GM18502 (cell line): ENCODE measurements around the gene ABCA4.

Experiments
- ATAC-seq: cut with Tn5 transposase; IDR thresholded peaks from one replicate; pipeline ENCODE4 v1.9.1; 2021; ENCODE audit warnings: mild to moderate bottlenecking; ENCODE audit not compliant: unreplicated experiment, poor library complexity

The ABCA4 gene

DNA sequence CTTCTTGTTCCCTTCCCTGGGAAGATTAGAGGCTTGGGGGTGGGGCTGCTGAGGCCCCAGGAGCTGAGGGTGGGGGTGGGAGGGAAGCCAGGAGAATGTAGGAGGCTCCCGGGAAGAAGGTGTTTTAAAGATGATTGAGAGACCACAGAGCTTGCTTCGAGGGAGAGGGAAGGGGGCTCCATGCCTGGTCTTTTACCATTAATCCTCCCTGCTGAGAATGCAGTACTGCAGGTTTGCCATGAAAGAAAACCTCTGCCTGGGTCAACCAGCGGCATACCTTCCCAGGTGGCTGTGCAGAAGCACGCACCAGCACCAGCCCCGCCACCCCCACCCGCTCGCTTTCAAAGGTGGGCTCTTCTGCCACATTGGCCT, 15.4 kb downstream of the ABCA4 start:
- no peak for ATAC-seq

DNA sequence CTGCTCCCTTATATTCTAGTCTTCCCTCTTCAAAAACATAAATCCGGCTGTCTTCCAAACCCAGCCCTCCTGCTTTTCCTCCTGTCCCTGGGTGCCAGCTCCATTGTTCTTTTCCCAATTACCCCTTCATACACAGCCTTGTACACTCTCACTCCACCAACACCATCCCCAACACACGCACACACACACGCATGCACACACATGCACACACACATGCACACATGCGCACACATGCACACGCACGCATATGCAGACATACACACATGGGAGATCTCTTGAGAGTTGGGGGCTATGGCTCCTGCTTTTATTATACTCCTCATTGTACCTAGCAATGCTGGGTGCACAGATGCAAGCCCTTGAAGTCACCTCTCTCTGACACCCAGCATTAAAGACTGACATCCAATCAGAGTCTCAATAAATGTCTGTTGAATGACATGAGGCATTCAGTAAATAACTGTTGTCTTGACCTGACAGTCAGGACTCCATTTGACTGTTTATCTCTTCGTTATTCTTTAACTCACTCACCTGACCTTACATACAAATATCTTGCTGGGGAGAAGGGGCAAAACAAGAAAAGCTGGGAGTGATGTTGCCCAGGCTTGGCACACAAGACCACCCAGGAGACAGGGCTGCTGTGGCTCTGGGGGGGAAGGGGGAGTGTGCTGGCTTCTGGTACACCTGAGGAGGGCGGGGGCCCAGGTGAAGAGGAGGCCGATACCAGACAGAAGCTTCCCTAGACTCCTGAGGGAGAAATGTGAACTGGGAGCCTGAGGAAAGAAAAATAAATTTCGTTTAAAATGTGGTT, 16.0 kb downstream of the ABCA4 start:
- no peak for ATAC-seq

DNA sequence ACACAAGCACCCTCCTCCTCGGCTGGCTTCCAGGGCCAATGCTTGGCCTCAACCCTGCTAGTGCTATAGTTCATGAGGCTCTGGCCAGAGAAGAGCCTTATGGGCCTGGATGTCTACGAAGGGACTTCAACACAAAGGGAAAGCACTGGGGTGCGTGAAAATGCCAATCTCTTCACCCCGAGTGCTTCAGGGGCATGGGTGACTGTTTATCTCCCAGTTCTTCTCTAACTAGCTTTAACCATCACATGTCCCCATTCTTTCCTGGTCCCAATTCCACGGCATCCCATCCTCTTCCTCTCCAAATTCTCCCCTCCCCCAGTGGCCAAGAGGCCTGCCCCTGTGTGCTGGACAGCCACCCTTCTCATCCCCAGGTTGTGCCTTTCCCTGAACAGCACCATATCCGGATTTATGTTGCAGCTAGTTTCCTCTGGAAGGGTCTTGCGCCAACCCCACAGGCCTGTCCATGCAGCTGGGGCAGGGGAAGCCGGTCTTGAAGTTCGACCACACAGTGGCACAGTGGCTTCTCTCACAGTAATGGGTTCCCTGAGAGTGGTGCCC, 16.7 kb downstream of the ABCA4 start:
- no peak for ATAC-seq

DNA sequence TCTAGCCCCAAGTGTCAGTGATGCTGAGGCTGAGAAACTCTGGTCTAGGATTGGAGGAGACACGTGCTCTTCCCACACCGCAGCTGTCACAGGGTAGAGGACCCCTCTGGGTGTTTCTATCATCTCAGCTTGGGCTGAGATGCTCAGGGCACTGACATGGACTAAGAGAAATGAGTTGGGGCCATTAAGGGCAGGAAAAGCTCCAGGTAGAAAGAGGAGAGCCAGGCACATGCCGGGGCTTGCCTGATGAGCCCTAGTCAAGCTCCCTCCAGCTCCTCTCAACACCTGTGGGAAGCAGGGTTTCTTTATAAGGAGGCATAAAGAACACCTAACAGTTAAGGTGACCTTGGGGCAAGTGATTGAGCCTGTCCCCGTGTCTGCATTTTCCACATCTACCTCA, 17.3 kb downstream of the ABCA4 start:
- ATAC-seq = no peak

DNA sequence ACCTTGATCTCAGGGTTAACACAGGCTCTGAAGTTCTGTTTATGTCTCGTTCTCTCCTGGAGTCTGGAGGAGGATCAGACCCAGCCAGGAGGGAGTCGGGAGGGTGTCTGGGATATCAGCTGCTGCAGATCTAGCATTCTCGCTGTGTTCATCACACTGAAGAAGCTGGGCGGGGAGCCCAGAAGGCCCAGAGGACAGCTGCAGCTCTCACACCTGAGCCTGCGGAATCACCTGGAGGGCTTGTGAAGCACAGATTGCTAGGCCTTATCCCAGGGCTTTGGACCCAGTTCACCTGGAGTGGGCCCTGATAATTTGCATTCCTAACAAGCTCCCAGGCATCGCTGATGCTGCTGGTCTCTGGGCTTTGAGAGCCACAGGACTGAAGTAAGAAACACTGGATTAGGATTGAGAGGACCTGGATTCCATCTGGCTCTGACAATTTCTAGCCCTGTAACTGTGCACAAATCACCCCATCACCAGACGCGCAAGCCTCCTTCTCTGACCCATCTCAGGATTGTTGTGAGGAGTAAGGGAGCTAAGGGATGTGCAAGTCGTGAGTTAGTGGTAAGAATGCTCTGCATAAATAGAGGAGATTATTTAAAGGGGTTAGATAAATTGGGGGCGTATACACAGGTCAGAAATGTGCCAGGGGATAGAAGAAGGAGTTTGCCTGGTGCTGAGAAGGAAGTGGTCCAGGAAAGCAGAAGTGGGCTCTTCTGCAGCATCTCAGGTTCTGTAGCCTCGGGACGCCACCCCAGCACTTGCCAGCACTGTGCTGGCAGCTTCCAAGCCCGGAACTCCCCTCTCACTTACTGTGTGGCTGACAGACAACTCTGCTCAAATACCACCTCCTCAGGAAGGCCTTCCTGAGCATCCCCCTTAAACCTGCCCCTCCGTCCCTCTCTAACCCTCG, 19.1 kb downstream of the ABCA4 start:
- no peak for ATAC-seq

DNA sequence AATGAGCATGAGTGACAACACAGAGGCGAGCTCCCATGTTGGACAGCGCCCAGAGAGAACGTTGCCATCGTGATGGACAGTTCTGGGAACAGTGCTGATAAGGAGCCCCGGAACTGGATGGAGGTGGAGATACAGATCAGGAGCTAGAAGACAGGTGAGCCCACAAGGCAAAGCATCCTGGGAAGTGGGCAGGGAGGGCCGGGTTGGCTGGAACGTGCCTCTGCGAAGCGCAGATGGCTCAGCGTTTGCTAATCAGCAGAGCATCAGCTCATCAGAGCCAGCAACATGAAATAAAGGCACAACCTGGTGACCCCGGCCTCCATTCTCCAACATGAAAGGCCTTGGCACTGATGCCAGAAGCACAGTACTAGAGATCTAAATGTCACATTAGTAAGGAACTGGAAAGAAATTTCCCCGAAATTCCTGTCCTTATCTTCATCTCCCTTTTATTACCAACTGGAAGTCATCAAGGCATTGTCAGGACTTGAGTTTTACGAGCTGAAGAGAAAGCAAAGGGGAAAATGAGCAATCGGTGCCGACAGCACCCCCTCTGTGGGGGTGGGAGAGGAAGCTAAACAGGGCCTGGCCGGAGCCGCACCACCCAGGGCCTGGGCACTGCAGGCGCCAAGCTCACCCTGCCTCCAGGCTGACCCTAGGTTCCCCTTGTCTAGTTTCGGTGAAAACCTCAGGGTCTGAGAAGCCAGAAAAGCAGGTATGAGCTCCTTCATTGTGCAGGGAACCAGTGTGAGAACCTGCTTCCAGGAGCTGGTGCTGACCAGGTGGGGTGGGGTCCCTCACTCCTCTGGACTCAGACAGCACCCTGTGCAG, 19.9 kb downstream of the ABCA4 start:
- no peak for ATAC-seq

DNA sequence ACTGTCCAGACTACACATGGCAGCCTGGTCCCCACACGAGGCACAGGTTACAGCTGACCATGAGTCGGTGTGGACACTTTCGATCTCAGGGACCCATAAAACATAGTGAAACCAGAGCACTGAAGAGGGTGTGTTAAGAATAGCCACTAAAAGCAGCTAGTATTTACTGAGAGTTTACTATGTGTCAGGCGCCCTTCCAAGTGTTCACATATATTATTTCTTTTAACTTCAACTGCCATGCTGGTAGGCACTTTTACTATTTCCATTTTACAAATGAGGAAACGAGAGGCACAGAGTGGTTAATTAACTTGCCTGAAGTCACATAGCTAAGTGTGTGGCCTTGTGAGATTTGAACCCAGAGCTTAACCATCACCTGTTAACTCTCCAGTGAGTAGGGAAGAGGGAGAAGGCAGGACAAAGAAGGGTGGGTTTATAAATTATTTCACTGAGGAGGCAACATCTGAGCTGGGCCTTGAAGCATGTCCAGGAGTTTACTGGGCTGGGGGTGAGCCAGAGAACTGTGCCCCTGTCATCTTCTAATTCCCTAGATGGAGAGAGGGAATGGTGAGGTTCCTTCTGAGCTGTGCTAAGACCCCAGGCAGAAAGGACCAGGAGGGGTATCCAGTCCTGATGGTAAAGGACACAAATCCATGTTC, 20.7 kb downstream of the ABCA4 start:
- no peak for ATAC-seq

DNA sequence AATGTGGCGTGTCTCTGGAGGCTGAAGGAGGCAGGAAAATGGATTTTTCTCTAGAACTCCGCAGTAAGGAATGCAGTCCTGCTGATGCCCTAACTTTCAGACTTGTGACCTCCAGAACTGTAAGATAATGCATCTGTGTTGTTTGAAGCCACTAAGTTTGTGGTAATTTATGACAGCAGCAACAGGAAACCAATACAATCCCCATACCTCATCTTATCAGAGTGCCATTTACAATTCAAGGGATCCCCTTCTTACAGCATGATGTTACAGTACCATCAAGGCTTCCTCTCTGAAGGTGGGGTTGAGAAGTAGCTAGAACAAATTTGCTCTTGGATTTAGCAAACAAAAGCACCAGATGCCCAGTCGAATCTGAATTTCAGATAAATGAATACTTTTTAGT, 21.6 kb downstream of the ABCA4 start:
- ATAC-seq = no peak

DNA sequence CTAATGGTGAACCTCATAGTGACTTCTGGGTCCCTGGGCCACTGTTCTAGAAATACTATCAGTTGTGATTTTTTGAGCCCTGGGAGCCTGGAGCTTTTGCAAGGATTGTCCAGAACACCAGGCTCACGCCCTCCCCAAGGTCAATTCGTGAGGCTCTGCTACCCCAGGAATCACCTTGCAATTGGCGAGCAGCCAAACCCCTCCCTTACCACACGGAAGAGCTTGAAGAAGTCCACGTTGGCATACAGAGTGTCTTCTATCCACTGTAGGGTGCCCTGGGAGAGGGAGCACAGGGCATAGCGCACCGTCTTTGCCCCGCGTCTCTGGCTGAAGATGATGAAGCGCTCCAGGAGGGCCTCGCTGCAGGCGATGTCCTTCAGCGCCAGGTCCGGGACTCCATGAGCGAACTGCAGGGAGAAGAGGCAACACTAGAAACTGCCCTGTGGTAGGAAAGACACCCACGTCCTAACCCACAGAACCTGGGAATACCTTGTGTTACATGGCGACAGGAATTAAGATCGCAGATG, 22.3 kb downstream of the ABCA4 start:
- ATAC-seq = no peak

DNA sequence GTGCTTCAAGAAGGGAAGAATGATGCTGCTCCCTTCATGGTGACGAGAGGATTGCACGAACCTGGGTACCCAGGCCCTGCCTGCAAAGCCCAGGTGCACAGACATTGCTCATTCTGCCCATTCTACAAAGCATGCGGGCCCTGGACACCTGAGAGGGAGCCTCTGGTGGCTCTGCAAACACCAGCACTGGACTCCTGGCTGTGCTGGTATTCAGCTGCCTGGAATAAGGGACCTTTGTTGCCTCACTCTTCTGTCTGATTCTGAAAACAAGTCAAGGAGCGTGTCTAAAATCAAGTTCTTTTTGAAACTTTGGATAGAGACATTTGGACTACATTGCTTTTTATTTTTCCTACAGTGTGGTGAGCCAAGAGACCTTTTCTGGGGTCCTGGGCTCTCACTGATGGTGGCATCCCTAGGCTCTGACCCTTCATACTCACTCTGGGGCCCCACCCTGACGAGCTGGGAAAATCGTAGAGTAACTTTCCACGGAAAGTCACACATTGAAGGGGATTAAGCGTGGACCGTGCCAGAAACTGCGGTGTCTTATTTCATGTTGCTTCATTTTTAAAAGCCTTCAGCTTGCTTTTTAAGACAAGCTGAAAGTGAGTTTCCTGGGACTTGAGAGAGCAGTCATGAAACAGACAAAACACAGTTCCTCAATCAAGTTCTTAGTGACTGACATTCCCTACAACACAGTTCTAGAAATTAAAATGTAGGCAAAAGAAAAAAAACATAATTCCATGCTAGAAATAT, 24.0 kb downstream of the ABCA4 start:
- ATAC-seq = no peak

DNA sequence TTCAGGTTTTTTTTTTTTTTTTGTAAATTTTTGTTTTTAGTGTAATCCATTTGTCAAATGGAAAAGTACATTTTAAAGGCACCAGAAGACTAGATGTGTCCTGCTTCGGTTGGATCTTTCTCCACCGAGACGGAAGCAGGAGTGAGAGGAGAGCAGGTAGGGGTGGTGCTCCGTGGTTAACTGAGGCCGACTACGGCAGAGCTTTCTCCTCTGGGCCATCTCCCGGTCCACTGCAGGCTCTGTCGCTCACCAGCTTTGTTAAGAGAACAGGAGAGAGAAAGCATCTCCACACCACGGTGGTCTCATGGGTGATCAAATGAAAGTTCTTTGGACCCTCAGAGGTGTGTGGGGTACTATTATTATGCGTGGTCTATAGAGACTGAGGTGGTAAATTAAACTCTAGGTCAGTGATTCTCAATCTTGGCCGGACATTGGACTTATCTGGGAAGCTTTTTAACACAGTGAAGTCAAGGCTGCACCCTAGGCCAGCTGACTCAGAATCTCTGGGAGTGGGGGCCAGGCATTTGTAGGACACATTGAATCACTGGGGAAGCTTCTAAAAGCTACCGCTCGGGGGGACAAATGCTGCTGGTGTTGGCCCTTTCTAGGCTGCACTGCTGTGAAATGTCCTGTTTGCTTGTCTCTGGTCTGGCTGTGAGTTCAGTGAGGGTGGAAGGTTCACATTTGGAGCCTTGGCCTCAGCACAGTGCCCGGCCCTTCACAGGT, 25.0 kb downstream of the ABCA4 start:
- ATAC-seq = no peak

DNA sequence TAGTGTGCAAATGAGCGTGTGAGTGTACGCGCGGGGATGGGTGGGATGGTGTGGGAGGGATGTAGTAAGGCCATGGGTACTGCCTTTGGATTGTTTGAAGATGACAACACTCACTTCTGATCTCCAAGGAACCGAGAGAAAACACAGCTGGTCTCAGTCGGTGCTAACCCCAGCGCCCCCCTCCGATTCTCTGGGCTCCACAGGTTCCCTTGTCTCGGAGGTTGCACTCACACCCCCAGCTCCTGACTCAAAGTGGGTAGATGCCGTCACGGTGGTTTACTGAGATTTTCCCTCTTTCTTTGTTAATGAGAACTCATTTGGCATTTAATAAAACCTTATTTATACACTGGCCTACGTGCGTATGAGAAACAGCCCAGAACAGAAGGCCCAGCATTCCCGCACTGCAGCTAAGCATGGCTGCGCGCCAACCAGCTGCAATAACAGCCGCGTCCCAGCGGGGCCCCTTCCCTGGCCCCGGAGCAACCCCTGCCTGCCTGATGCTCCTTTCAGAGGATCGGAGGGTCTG, 25.8 kb downstream of the ABCA4 start:
- ATAC-seq = no peak

DNA sequence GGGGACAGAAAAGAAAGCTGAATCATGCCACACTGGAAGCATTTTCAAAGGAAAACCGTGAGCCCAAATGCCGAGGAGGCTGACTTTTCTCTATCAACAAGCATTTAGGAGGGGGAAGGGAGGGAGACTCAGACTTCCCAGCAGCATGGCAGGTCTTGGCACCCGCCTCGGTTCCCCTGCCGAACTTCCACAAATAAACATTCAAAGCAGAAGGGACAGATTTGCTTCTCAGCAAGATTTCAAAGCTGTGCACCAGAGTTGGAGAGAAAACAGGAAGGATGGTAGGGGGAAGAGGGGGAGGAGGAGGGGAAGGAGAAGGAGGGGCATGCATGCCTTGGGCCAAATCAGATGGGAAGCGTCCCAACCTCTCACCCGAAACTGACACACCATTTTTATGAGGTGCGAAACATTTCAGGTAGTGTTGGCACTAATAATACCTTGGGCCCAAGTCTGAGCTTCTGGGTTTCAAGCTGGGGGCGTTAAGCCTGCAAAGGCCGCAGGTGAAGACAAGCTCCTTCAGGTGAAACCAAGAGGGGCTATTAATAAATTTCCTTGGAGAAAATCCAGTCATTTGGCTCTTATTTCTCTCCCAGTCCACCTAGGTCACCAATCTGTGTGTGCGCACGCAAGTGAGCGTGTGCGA, 26.4 kb downstream of the ABCA4 start:
- ATAC-seq = no peak

DNA sequence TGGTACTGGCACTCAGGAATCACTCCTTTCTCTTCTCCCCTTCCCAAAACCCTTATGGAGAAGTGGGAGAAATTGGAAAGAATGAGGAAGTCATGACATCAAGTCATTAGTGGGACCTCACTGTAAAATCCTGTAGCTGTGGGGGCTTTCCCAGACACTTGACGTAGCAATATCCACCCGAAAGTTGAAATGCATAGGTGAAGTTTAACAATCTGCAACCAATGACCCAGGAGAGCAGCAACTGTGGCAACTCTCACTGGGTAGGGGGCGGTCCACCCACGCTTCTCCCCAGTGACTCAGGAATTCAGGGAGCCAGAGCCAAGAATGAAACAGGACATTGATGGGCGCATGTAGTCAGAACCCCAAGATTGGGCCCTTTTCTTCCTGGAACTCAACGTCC, 27.0 kb downstream of the ABCA4 start:
- no peak for ATAC-seq

DNA sequence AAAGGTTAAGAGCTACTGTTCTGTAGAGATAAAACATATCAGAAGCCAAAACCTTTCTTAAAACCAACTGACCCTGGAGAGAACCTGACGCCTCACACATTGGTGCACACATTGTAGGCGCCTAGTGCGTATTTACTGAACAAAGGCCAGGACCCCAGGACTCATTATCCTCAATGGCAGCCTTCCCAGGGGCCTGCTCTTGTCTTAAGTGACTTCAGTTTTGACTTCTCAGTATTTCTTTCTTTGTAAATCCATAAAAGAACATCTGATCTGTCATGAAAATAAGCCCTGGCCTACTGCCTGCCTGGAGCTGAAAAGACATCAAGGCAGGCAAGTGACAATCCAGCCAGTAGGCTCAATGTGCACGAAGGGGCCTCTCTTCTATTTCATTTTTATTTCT, 27.6 kb downstream of the ABCA4 start:
- no peak for ATAC-seq

DNA sequence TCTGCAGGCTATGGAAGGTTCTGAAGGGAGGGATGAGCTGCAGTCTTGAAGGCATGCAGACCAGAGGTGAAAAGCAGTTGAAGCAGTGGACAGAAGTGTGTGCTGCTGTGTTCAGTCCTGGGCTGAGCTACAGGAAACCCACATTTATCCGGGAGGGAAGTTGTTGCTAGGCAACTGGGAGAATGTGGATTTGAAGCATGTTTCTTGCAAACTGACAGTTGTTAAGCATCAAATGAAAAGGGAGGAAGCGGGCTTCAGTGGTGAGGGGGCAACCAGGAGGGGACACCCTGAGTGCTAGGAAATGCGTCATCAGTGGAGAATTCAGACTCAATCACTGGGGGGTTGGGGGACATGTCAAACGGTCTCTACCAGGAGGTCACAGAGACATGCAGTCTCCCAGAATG, 28.7 kb downstream of the ABCA4 start:
- ATAC-seq = no peak

DNA sequence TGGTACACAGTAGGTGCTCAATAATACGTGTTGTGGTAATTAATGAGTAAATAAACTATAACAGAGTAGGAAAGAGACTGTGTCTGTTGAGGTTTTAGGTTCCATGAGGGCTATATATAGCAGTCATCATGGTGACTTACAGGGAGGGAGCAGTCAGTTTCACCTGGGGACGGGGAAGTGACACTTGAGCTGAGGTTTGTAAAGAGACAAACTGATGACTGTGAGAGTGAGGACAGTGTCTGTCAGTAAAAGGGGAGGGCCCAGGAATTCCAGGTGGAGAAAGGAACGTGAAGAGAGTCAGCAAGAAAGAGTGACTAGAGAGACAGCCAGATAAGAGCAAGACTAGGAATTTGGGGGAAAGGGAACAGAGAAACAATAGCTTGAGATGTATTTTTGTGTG, 30.2 kb downstream of the ABCA4 start:
- ATAC-seq = no peak

DNA sequence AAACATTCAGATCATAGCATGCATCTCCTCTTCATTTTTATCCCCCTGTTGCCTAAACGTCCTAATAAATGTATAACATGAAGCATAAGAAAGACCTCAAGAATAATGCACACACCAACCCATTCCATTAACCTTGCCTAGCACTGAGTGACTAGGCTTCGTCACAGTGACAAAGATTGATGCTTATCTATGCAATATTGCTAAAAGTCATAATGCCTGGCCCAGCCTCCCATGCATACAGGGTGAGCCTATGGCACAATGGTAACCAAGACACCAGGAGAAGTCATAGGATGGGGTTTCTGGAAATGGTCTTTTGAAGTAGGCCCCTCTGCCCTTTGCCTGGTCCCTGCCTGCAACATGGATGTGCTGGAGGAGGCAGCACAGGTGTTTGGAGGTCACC, 33.8 kb downstream of the ABCA4 start:
- ATAC-seq = no peak
